IMR-90 (cell line): Measurements from ENCODE around the gene RAPSN. TPM values are rescaled to one million over a fixed set of nuclear protein-coding genes. Genes with fewer than 3 reads are reported as not detected.

Experiments used
- ATAC-seq: fragments of 200-7000 bp; cut with Tn5 transposase; 2 replicates; pipeline ENCODE4 v1.9.1; 2020; ENCODE audit warnings: low read depth, mild to moderate bottlenecking, moderate library complexity
- BruUV-seq: library from RNA; stranded (reverse); fragments of 400-500 nt; replicated peaks from 2 replicates; lab custom pipeline; 2021; lab: Mats Ljungman, UMichigan
- CTCF ChIA-PET: fragments of 300-600 bp; formaldehyde crosslinking; extraction: SDS; loops from one replicate; lab custom pipeline; 2021; ENCODE audit warnings: antibody characterized with exemption; lab: Yijun Ruan, JAX
- POLR2A ChIA-PET: fragments of 300-600 bp; sonication (Branson Sonifier 250); formaldehyde crosslinking; loops from one replicate; lab custom pipeline; 2022; ENCODE audit warnings: antibody characterized with exemption; ENCODE audit not compliant: unreplicated experiment; lab: Charles Lee
- DNase-seq: peaks from one replicate; pipeline ENCODE4 v3.0.0; 2013
- H2AFZ ChIP-seq: replicated peaks from 2 replicates; pipeline ENCODE3; 2013; ENCODE audit warnings: low read length, mild to moderate bottlenecking; ENCODE audit not compliant: poor library complexity
- H2AK5ac ChIP-seq: 2 replicates; pipeline ENCODE4 v1.6.1; 2013; ENCODE audit warnings: low read depth, low read length, inconsistent platforms
- H2AK9ac ChIP-seq: replicated peaks from 2 replicates; pipeline ENCODE3; 2013; ENCODE audit warnings: mild to moderate bottlenecking, low read depth, low read length, moderate library complexity; ENCODE audit not compliant: poor library complexity
- H2BK120ac ChIP-seq: 2 replicates; pipeline ENCODE4 v1.6.1; 2013; ENCODE audit warnings: low read depth, low read length, inconsistent platforms
- H2BK15ac ChIP-seq: 3 replicates; pipeline ENCODE4 v1.6.1; 2013; ENCODE audit warnings: low read depth, low read length, inconsistent platforms
- H2BK20ac ChIP-seq: 2 replicates; pipeline ENCODE4 v1.6.1; 2013; ENCODE audit warnings: low read depth, mild to moderate bottlenecking, inconsistent platforms, low read length, moderate library complexity
- H2BK5ac ChIP-seq: 2 replicates; pipeline ENCODE4 v1.6.1; 2013; ENCODE audit warnings: mild to moderate bottlenecking, low read depth, low read length, inconsistent platforms; ENCODE audit not compliant: poor library complexity, severe bottlenecking
- H3K14ac ChIP-seq: replicated peaks from 2 replicates; pipeline ENCODE4 v1.6.1; 2013; ENCODE audit warnings: low read depth, low read length, inconsistent platforms
- H3K18ac ChIP-seq: 2 replicates; pipeline ENCODE4 v1.6.1; 2013; ENCODE audit warnings: low read depth, low read length, control low read depth
- H3K23ac ChIP-seq: 2 replicates; pipeline ENCODE4 v1.6.1; 2013; ENCODE audit warnings: low read depth, low read length, inconsistent platforms
- H3K27ac ChIP-seq: 2 replicates; pipeline ENCODE4 v1.5.1; 2013; ENCODE audit warnings: mild to moderate bottlenecking, control low read depth, low read length; ENCODE audit not compliant: insufficient read depth
- H3K27me3 ChIP-seq: 2 replicates; pipeline ENCODE4 v1.6.1; 2013; ENCODE audit warnings: low read length; ENCODE audit not compliant: control insufficient read depth, insufficient read depth
- H3K36me3 ChIP-seq: 2 replicates; pipeline ENCODE4 v1.6.1; 2013; ENCODE audit warnings: low read length, mixed read lengths; ENCODE audit not compliant: control insufficient read depth, insufficient read depth
- H3K4ac ChIP-seq: 2 replicates; pipeline ENCODE4 v1.6.1; 2013; ENCODE audit warnings: low read depth, low read length, inconsistent platforms
- H3K4me1 ChIP-seq: 2 replicates; pipeline ENCODE4 v1.6.1; 2013; ENCODE audit warnings: low read length, mixed read lengths; ENCODE audit not compliant: control insufficient read depth, insufficient read depth
- H3K4me2 ChIP-seq: 2 replicates; pipeline ENCODE4 v1.6.1; 2013; ENCODE audit warnings: low read depth, mild to moderate bottlenecking, control low read depth, low read length, moderate library complexity
- H3K4me3 ChIP-seq: 2 replicates; pipeline ENCODE4 v1.5.1; 2013; ENCODE audit warnings: low read depth, mild to moderate bottlenecking, control low read depth, low read length, moderate library complexity; ENCODE audit not compliant: insufficient read depth
- H3K56ac ChIP-seq: 2 replicates; pipeline ENCODE4 v1.6.1; 2013; ENCODE audit warnings: low read length, inconsistent platforms; ENCODE audit not compliant: insufficient read depth; ENCODE audit errors: extremely low read depth
- H3K79me1 ChIP-seq, 2 experiments: 2 replicates each; pipeline ENCODE4 v1.6.1; 2013; ENCODE audit warnings: low read length in 2 of 2, inconsistent platforms in 1 of 2, low read depth in 1 of 2
- H3K9ac ChIP-seq: 2 replicates; pipeline ENCODE4 v1.6.1; 2013; ENCODE audit warnings: low read depth, low read length, control low read depth
- H3K9me1 ChIP-seq: 2 replicates; pipeline ENCODE4 v1.6.1; 2013; ENCODE audit warnings: low read length, inconsistent platforms; ENCODE audit not compliant: insufficient read depth
- H3K9me3 ChIP-seq: 2 replicates; pipeline ENCODE4 v1.6.1; 2013; ENCODE audit warnings: low read length; ENCODE audit not compliant: control insufficient read depth, insufficient read depth
- H4K20me1 ChIP-seq: 2 replicates; pipeline ENCODE4 v1.6.1; 2013; ENCODE audit warnings: low read length, inconsistent platforms; ENCODE audit not compliant: insufficient read depth
- H4K5ac ChIP-seq: 2 replicates; pipeline ENCODE4 v1.6.1; 2013; ENCODE audit warnings: mild to moderate bottlenecking, low read depth, low read length, control low read depth
- H4K8ac ChIP-seq, 2 experiments: 2 replicates each; pipeline ENCODE4 v1.6.1; 2013; ENCODE audit warnings: low read depth in 2 of 2, low read length in 2 of 2, control low read depth in 1 of 2, inconsistent platforms in 1 of 2
- H4K91ac ChIP-seq: 2 replicates; pipeline ENCODE4 v1.6.1; 2013; ENCODE audit warnings: low read depth, low read length, inconsistent platforms; ENCODE audit not compliant: insufficient read depth
- CHD1 ChIP-seq: IDR thresholded peaks from 2 replicates; pipeline ENCODE4 v1.6.1; 2012; ENCODE audit warnings: low read depth, low read length, improper control_type of control experiment
- ELK1 ChIP-seq: fragments of 150-350 bp; IDR thresholded peaks from 2 replicates; pipeline ENCODE4 v1.6.1; 2016; ENCODE audit warnings: low read depth, mild to moderate bottlenecking, low read length, moderate library complexity, borderline replicate concordance
- FOS ChIP-seq: fragments of 150-350 bp; IDR thresholded peaks from 2 replicates; pipeline ENCODE4 v1.6.1; 2016; ENCODE audit warnings: low read depth, low read length
- MAZ ChIP-seq: IDR thresholded peaks from 2 replicates; pipeline ENCODE4 v1.6.1; 2012; ENCODE audit warnings: low read depth, mild to moderate bottlenecking, low read length, improper control_type of control experiment, moderate library complexity, borderline replicate concordance
- MXI1 ChIP-seq: IDR thresholded peaks from 2 replicates; pipeline ENCODE4 v1.6.1; 2012; ENCODE audit warnings: low read depth, mild to moderate bottlenecking, low read length, moderate library complexity, borderline replicate concordance
- WGBS, 2 experiments: methylation state at CpG; one replicate each; pipeline versions ENCODE4 v1.1.5 to v1.1.7; 2013; ENCODE audit warnings: missing lambda C conversion rate in 2 of 2; ENCODE audit not compliant: insufficient read length in 1 of 2; ENCODE audit errors: extremely low coverage in 2 of 2; 5-methylcytosine and 5-hydroxymethylcytosine counted together
- dilution Hi-C: fragments of 300-500 bp; cut with HindIII; formaldehyde crosslinking; loops from one replicate; pipeline ENCODE4 v1.14.3; 2018; ENCODE audit warnings: low sequenced_read_pairs; ENCODE audit not compliant: unreplicated experiment
- in situ Hi-C: fragments of 300-500 bp; cut with MboI; formaldehyde crosslinking; loops from 3 replicates; pipeline ENCODE4 v1.14.3; 2019; ENCODE audit warnings: low sequenced_read_pairs, inconsistent platforms, mixed read lengths
- intact Hi-C: fragments of 100-400 bp; cut with micrococcal nuclease; formaldehyde crosslinking; loops from 2 replicates; pipeline ENCODE4 v1.10.0; 2022
- polyA plus RNA-seq, 3 experiments: library from polyadenylated mRNA; depleted of rRNA; stranded (reverse); fragments of >200 nt; gene quantifications; 2 replicates each; pipeline ENCODE4 v1.2.3, GENCODE V29; 2012; ENCODE audit warnings: low replicate concordance in 1 of 3
- total RNA-seq: library from RNA; depleted of rRNA; stranded (reverse); fragments of >200 nt; gene quantifications from 2 replicates; pipeline ENCODE4 v1.2.3, GENCODE V29; 2012
- TF ChIP-seq, protein P1 (sequence below): fragments of 150-350 bp; IDR thresholded peaks from 2 replicates; pipeline ENCODE4 v1.6.1; 2017; ENCODE audit warnings: mild to moderate bottlenecking, antibody characterized with exemption, low read length, low read depth

The RAPSN gene
- total and polyA plus RNA-seq, 2 of the 4 experiments (the other 2 are of a cell fraction): 0.03 TPM; not detected in 1

DNA sequence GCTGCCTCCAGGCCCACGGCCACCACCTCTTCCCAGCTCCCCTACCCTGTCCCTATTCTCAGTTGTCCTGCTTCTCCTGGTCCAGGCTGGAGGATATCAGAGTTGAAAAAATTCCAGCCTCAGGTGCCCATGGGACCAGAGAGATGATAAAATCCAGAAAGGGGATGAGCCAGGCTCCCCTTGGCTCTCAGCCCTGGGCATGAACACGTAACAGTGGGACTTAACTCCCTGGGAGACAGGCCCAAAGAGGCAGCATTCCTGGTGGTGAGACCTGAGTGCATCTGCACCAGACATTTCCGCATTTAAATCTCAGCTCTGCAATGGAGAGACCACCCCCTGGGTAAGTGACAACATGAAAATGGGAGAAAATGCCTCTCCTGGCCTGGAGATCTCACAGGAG is 50.9 kb downstream of the RAPSN start:
- CTCF ChIA-PET: no interaction called here
- H3K79me1 ChIP-seq: no peaks in the 10 kb centered on the region
- no peak overlapping the region for H2BK15ac ChIP-seq
- no peak overlapping the region for H3K56ac ChIP-seq
- H3K9me1 ChIP-seq: peaks cover 6% of the 10 kb centered on the region
- H3K18ac ChIP-seq: no peak overlapping the region
- H2BK20ac ChIP-seq: no peak overlapping the region
- no peak overlapping the region for H2BK5ac ChIP-seq
- H4K5ac ChIP-seq: no peak overlapping the region
- peak overlapping the region; percentile 27 for H2AFZ ChIP-seq
- H3K4me1 ChIP-seq: peaks cover 17% of the 10 kb centered on the region
- in situ Hi-C loops (no loop called here), dilution Hi-C loops (no loop called here), intact Hi-C loops (no loop called here)
- no peak overlapping the region for H2BK120ac ChIP-seq
- H4K8ac ChIP-seq: no peak overlapping the region
- H3K9me3 ChIP-seq: no peaks in the 10 kb centered on the region
- no peak overlapping the region for H3K4me3 ChIP-seq
- POLR2A ChIA-PET: no interaction called here
- no peak for DNase-seq
- no peaks in the 10 kb centered on the region for H4K20me1 ChIP-seq
- H3K9ac ChIP-seq: no peak overlapping the region
- peak overlapping the region; percentile 13 for H2AK9ac ChIP-seq
- H3K36me3 ChIP-seq: no peaks in the 10 kb centered on the region
- no peak overlapping the region for H2AK5ac ChIP-seq
- no CpG with 5 or more reads among the region's 3 CpGs for WGBS, 2 experiments
- H3K27me3 ChIP-seq: no peaks in the 10 kb centered on the region
- no peak overlapping the region for H3K27ac ChIP-seq
- no peak for ATAC-seq
- H3K4me2 ChIP-seq: no peak overlapping the region
- no peak overlapping the region for H3K14ac ChIP-seq
- no TSS peak for BruUV-seq
- H3K4ac ChIP-seq: no peak overlapping the region
- H3K23ac ChIP-seq: no peak overlapping the region
- no peak overlapping the region for H4K91ac ChIP-seq
- no peak for TF ChIP-seq FOS
- TF ChIP-seq, protein P1, sequence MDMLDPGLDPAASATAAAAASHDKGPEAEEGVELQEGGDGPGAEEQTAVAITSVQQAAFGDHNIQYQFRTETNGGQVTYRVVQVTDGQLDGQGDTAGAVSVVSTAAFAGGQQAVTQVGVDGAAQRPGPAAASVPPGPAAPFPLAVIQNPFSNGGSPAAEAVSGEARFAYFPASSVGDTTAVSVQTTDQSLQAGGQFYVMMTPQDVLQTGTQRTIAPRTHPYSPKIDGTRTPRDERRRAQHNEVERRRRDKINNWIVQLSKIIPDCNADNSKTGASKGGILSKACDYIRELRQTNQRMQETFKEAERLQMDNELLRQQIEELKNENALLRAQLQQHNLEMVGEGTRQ: no peak
- no peak for TF ChIP-seq MXI1
- TF ChIP-seq ELK1: no peak
- TF ChIP-seq MAZ: no peak
- no peak for TF ChIP-seq CHD1
